ENCODE results near the gene PHRF1.

PHRF1 gene

GRCh38 chr11:551596-551995 lies 24.7 kb upstream of the PHRF1 start:
- H3K36me3 ChIP-seq (ENCODE audit: control insufficient read depth, insufficient read depth, low read length), result no peaks in the 10 kb centered on the region
- DNase-seq (ENCODE audit: extremely low read depth, insufficient read length), result no peak
- no peak for TF ChIP-seq CTCF (IDR thresholded peaks at IDR 0.05; ENCODE audit: insufficient read depth, low read length, poor library complexity, severe bottlenecking)

GRCh38 chr11:553083-553987 lies 22.9 kb upstream of the PHRF1 start:
- TF ChIP-seq CTCF (IDR thresholded peaks at IDR 0.05; ENCODE audit: insufficient read depth, low read length, poor library complexity, severe bottlenecking), result no peak

More at GRCh38 chr11:551596-551995, 24.7 kb upstream of the PHRF1 start:
- Histone ChIP-seq H3K4me3 (replicated peaks; ENCODE audit: low read depth, low read length) (no peak overlapping the region), H3K27me3 (replicated peaks; ENCODE audit: control insufficient read depth, insufficient read depth, low read length) (no peaks in the 10 kb centered on the region)

GRCh38 chr11:553988-554340 lies 22.3 kb upstream of the PHRF1 start:
- Histone ChIP-seq H3K27me3 (replicated peaks; ENCODE audit: control insufficient read depth, insufficient read depth, low read length) (peaks cover 2% of the 10 kb centered on the region), H3K4me3 (replicated peaks; ENCODE audit: low read depth, low read length) (no peak overlapping the region), H3K36me3 (ENCODE audit: control insufficient read depth, insufficient read depth, low read length) (no peaks in the 10 kb centered on the region)
- TF ChIP-seq CTCF (IDR thresholded peaks at IDR 0.05; ENCODE audit: insufficient read depth, low read length, poor library complexity, severe bottlenecking), result no peak
- no peak for DNase-seq (ENCODE audit: extremely low read depth, insufficient read length)

More at GRCh38 chr11:553083-553987, 22.9 kb upstream of the PHRF1 start:
- no peaks in the 10 kb centered on the region for H3K36me3 ChIP-seq (ENCODE audit: control insufficient read depth, insufficient read depth, low read length)
- H3K27me3 ChIP-seq (replicated peaks; ENCODE audit: control insufficient read depth, insufficient read depth, low read length), result peaks cover 2% of the 10 kb centered on the region
- no peak overlapping the region for H3K4me3 ChIP-seq (replicated peaks; ENCODE audit: low read depth, low read length)
- no peak for DNase-seq (ENCODE audit: extremely low read depth, insufficient read length)

- TF ChIP-seq CTCF (IDR thresholded peaks at IDR 0.05; ENCODE audit: insufficient read depth, low read length, poor library complexity, severe bottlenecking), result peak; percentile 68
- Histone ChIP-seq H3K27me3 (replicated peaks; ENCODE audit: control insufficient read depth, insufficient read depth, low read length) (peaks cover 2% of the 10 kb centered on the region), H3K36me3 (ENCODE audit: control insufficient read depth, insufficient read depth, low read length) (no peaks in the 10 kb centered on the region), H3K4me3 (replicated peaks; ENCODE audit: low read depth, low read length) (peak overlapping the region; percentile 49)
- DNase-seq (ENCODE audit: extremely low read depth, insufficient read length), result peak; percentile 82
Measured at GRCh38 chr11:554428-555226, 21.6 kb upstream of the PHRF1 start.

GRCh38 chr11:555227-555779 lies 21.0 kb upstream of the PHRF1 start:
- H3K36me3 ChIP-seq (ENCODE audit: control insufficient read depth, insufficient read depth, low read length), result no peaks in the 10 kb centered on the region
- DNase-seq (ENCODE audit: extremely low read depth, insufficient read length), result no peak
- H3K27me3 ChIP-seq (replicated peaks; ENCODE audit: control insufficient read depth, insufficient read depth, low read length), result peaks cover 2% of the 10 kb centered on the region
- no peak for TF ChIP-seq CTCF (IDR thresholded peaks at IDR 0.05; ENCODE audit: insufficient read depth, low read length, poor library complexity, severe bottlenecking)
- H3K4me3 ChIP-seq (replicated peaks; ENCODE audit: low read depth, low read length), result peak overlapping the region; percentile 39
